Esophagus muscularis mucosa (tissue), 4 donors: Measurements from ENCODE around the gene CHAT.

Experiments
- EP300 ChIP-seq: sonication (generic); formaldehyde crosslinking; IDR thresholded peaks from one replicate; pipeline ENCODE4 v1.6.1; 2017; ENCODE audit warnings: antibody characterized with exemption
- POLR2A ChIP-seq: fragments of 450-650 bp; IDR thresholded peaks from one replicate; pipeline ENCODE4 v1.6.1; 2017; ENCODE audit warnings: antibody characterized with exemption, moderate library complexity, mild to moderate bottlenecking, low read depth
- POLR2AphosphoS5 ChIP-seq, 2 donors: sonication (generic); formaldehyde crosslinking; IDR thresholded peaks; one replicate each; pipeline ENCODE4 v1.6.1; 2017; ENCODE audit warnings: antibody characterized with exemption in 2 of 2
- TF ChIP-seq, protein P1 (sequence below), 3 experiments: fragments of 200-600 bp in 2 of 3; fragments of 450-650 bp in 1 of 3; sonication (generic) in 2 of 3; IDR thresholded peaks; one replicate each; pipeline ENCODE4 v1.5.1; 2017 to 2019; ENCODE audit warnings: antibody characterized with exemption in 3 of 3, mild to moderate bottlenecking in 2 of 3, moderate library complexity in 1 of 3

DNA sequence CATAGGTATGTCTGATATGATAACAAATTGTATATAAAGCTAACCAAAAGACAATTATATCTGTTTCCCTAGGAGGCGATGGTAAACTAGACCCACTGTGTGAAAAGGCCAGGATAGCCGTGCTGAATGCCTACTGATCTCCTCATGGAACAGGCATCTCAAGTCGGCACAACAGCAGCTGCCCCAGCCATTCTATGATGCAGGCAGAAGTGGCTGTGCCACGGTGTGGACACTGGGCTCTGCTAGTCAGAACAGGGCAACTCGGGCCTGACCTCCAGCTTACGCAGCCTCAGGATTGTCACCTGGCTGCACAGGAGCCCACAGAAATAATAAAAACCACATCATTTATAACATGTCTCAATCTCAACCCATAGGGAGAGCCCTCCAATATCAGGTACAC lies 80.6 kb downstream of the CHAT start:
- TF ChIP-seq POLR2A (no peak), POLR2AphosphoS5 (IDR thresholded peaks at IDR 0.05) (no peak), EP300 (no peak)
- TF ChIP-seq, protein P1, sequence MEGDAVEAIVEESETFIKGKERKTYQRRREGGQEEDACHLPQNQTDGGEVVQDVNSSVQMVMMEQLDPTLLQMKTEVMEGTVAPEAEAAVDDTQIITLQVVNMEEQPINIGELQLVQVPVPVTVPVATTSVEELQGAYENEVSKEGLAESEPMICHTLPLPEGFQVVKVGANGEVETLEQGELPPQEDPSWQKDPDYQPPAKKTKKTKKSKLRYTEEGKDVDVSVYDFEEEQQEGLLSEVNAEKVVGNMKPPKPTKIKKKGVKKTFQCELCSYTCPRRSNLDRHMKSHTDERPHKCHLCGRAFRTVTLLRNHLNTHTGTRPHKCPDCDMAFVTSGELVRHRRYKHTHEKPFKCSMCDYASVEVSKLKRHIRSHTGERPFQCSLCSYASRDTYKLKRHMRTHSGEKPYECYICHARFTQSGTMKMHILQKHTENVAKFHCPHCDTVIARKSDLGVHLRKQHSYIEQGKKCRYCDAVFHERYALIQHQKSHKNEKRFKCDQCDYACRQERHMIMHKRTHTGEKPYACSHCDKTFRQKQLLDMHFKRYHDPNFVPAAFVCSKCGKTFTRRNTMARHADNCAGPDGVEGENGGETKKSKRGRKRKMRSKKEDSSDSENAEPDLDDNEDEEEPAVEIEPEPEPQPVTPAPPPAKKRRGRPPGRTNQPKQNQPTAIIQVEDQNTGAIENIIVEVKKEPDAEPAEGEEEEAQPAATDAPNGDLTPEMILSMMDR (IDR thresholded peaks at IDR 0.05): no peak
